Skeletal muscle satellite cell (primary cell): Measurements from ENCODE around the gene PTF1A. TPM values are rescaled to one million over a fixed set of nuclear protein-coding genes. Genes with fewer than 3 reads are reported as not detected.

Experiments used
- H3K27me3 ChIP-seq: 2 replicates; pipeline ENCODE4 v1.7.0; 2013; ENCODE audit warnings: low read length; ENCODE audit not compliant: control insufficient read depth, insufficient read depth
- H3K36me3 ChIP-seq: 2 replicates; pipeline ENCODE4 v1.7.0; 2013; ENCODE audit warnings: mild to moderate bottlenecking, control low read depth, low read length; ENCODE audit not compliant: insufficient read depth
- H3K4me1 ChIP-seq: 2 replicates; pipeline ENCODE4 v1.7.0; 2013; ENCODE audit warnings: low read length; ENCODE audit not compliant: control insufficient read depth, insufficient read depth
- H3K4me2 ChIP-seq: 2 replicates; pipeline ENCODE4 v1.7.0; 2013; ENCODE audit warnings: mild to moderate bottlenecking, low read length
- H3K4me3 ChIP-seq: 2 replicates; pipeline ENCODE4 v1.7.0; 2013; ENCODE audit warnings: low read length
- H3K9ac ChIP-seq: 2 replicates; pipeline ENCODE4 v1.7.0; 2013; ENCODE audit warnings: mild to moderate bottlenecking, low read depth, low read length, moderate library complexity
- H3K9me3 ChIP-seq: replicated peaks from 2 replicates; pipeline ENCODE4 v1.7.0; 2013; ENCODE audit warnings: mild to moderate bottlenecking, control low read depth, low read length
- total RNA-seq: library from RNA; depleted of rRNA; stranded (reverse); fragments of >200 nt; gene quantifications from 2 replicates; pipeline ENCODE4 v1.2.3, GENCODE V29; 2012; rRNA removed

PTF1A gene
- total RNA-seq = not detected in 2 replicates

- H3K9ac ChIP-seq = no peak within 1 kb of the TSS
- H3K4me1 ChIP-seq = no peaks in the 10 kb centered on the region
- no peak within 1 kb of the TSS for H3K4me3 ChIP-seq
- H3K9me3 ChIP-seq = no peaks in the 10 kb centered on the region
- no peak within 1 kb of the TSS for H3K4me2 ChIP-seq
- H3K36me3 ChIP-seq = no peaks in the 10 kb centered on the region
- peaks cover 76% of the 10 kb centered on the region for H3K27me3 ChIP-seq
These were observed at the start of gene PTF1A for GRCh38 chr10:23191764-23192711. TSS of gene PTF1A (plus strand) at chr10:23192312. CDS start at chr10:23192531, 219 bp downstream.

GRCh38 chr10:23146258-23146657 lies 45.9 kb upstream of the PTF1A start:
- Histone ChIP-seq H3K9me3 (no peaks in the 10 kb centered on the region), H3K4me1 (no peaks in the 10 kb centered on the region), H3K4me2 (no peak overlapping the region), H3K9ac (no peak overlapping the region), H3K4me3 (no peak overlapping the region), H3K36me3 (no peaks in the 10 kb centered on the region), H3K27me3 (peaks cover 16% of the 10 kb centered on the region)

- Histone ChIP-seq H3K9me3 (no peaks in the 10 kb centered on the region), H3K4me2 (no peak overlapping the region), H3K36me3 (no peaks in the 10 kb centered on the region), H3K9ac (no peak overlapping the region), H3K27me3 (peaks cover 16% of the 10 kb centered on the region), H3K4me1 (no peaks in the 10 kb centered on the region), H3K4me3 (no peak overlapping the region)
These were observed 45.1 kb upstream of the PTF1A start for GRCh38 chr10:23147035-23147434.

- Histone ChIP-seq H3K4me2 (no peak overlapping the region), H3K4me1 (no peaks in the 10 kb centered on the region), H3K9me3 (no peaks in the 10 kb centered on the region), H3K27me3 (peaks cover 16% of the 10 kb centered on the region), H3K4me3 (no peak overlapping the region), H3K9ac (no peak overlapping the region), H3K36me3 (no peaks in the 10 kb centered on the region)
These were observed 43.9 kb upstream of the PTF1A start for GRCh38 chr10:23148214-23148613.

GRCh38 chr10:23150091-23150490 lies 42.0 kb upstream of the PTF1A start:
- H3K4me1 ChIP-seq = no peaks in the 10 kb centered on the region
- no peak overlapping the region for H3K4me2 ChIP-seq
- no peak overlapping the region for H3K4me3 ChIP-seq
- no peaks in the 10 kb centered on the region for H3K9me3 ChIP-seq
- H3K27me3 ChIP-seq = peaks cover 16% of the 10 kb centered on the region
- H3K36me3 ChIP-seq = no peaks in the 10 kb centered on the region
- H3K9ac ChIP-seq = no peak overlapping the region

GRCh38 chr10:23150610-23151009 lies 41.5 kb upstream of the PTF1A start:
- H3K4me1 ChIP-seq = no peaks in the 10 kb centered on the region
- no peak overlapping the region for H3K4me2 ChIP-seq
- no peaks in the 10 kb centered on the region for H3K9me3 ChIP-seq
- H3K27me3 ChIP-seq = peaks cover 17% of the 10 kb centered on the region
- H3K36me3 ChIP-seq = no peaks in the 10 kb centered on the region
- no peak overlapping the region for H3K9ac ChIP-seq
- H3K4me3 ChIP-seq = no peak overlapping the region

- H3K4me3 ChIP-seq = no peak overlapping the region
- H3K27me3 ChIP-seq = peaks cover 20% of the 10 kb centered on the region
- no peak overlapping the region for H3K4me2 ChIP-seq
- no peaks in the 10 kb centered on the region for H3K36me3 ChIP-seq
- no peak overlapping the region for H3K9ac ChIP-seq
- H3K4me1 ChIP-seq = no peaks in the 10 kb centered on the region
- no peaks in the 10 kb centered on the region for H3K9me3 ChIP-seq
These were observed 41.0 kb upstream of the PTF1A start for GRCh38 chr10:23151071-23151470.

GRCh38 chr10:23155169-23155568 lies 36.9 kb upstream of the PTF1A start:
- Histone ChIP-seq H3K9me3 (no peaks in the 10 kb centered on the region), H3K36me3 (no peaks in the 10 kb centered on the region), H3K9ac (no peak overlapping the region), H3K4me3 (no peak overlapping the region), H3K4me1 (no peaks in the 10 kb centered on the region), H3K27me3 (peaks cover 22% of the 10 kb centered on the region), H3K4me2 (no peak overlapping the region)

GRCh38 chr10:23156447-23157150 lies 35.5 kb upstream of the PTF1A start:
- Histone ChIP-seq H3K9ac (no peak overlapping the region), H3K4me2 (no peak overlapping the region), H3K9me3 (no peaks in the 10 kb centered on the region), H3K4me1 (no peaks in the 10 kb centered on the region), H3K27me3 (peaks cover 29% of the 10 kb centered on the region), H3K4me3 (no peak overlapping the region), H3K36me3 (no peaks in the 10 kb centered on the region)

GRCh38 chr10:23157239-23157681 lies 34.9 kb upstream of the PTF1A start:
- Histone ChIP-seq H3K4me1 (no peaks in the 10 kb centered on the region), H3K9ac (no peak overlapping the region), H3K36me3 (no peaks in the 10 kb centered on the region), H3K4me3 (no peak overlapping the region), H3K4me2 (no peak overlapping the region), H3K27me3 (peaks cover 30% of the 10 kb centered on the region), H3K9me3 (no peaks in the 10 kb centered on the region)

GRCh38 chr10:23157691-23158369 lies 34.3 kb upstream of the PTF1A start:
- no peak overlapping the region for H3K9ac ChIP-seq
- H3K36me3 ChIP-seq = no peaks in the 10 kb centered on the region
- peak overlapping the region; percentile 63 for H3K4me2 ChIP-seq
- peaks cover 30% of the 10 kb centered on the region for H3K27me3 ChIP-seq
- peak overlapping the region; percentile 7 for H3K4me3 ChIP-seq
- no peaks in the 10 kb centered on the region for H3K4me1 ChIP-seq
- H3K9me3 ChIP-seq = no peaks in the 10 kb centered on the region
